Endometrial microvascular endothelial cells (primary cell): ENCODE measurements around the gene ADARB1. TPM values are rescaled to one million over a fixed set of nuclear protein-coding genes. Genes with fewer than 3 reads are reported as not detected.

Experiments used
- in situ Hi-C: cut with HindIII; loops from 2 replicates; pipeline ENCODE4 v1.10.0; 2017; ENCODE audit warnings: low sequenced_read_pairs, low pct_unique_long_range_greater_than_20kb; ENCODE audit errors: inconsistent ontology term
- total RNA-seq: library from RNA; depleted of rRNA; stranded (reverse); fragments of >200 nt; gene quantifications from one replicate; pipeline ENCODE4 v1.2.3, GENCODE V29; 2015; ENCODE audit errors: inconsistent ontology term

The ADARB1 gene
- total RNA-seq, 1 donor from 2014 or later = 21.0 TPM

GRCh38 chr21:45137612-45137937 lies 63.2 kb downstream of the ADARB1 start:
- in situ Hi-C loops = loop anchor here (25.0 kb wide), 1 partner anchor 200 kb away; the partner anchor contains the start of gene SLX9

- in situ Hi-C loops = loop anchor here (25.0 kb wide), 1 partner anchor 201 kb away; the partner anchor contains the start of gene SLX9
Observed at GRCh38 chr21:45138199-45139002, 64.0 kb downstream of the ADARB1 start.

GRCh38 chr21:45139003-45139360 lies 64.6 kb downstream of the ADARB1 start:
- in situ Hi-C loops = loop anchor here (25.0 kb wide), 1 partner anchor 202 kb away; the partner anchor contains the start of gene SLX9

- in situ Hi-C loops = loop anchor here (25.0 kb wide), 1 partner anchor 202 kb away; the partner anchor contains the start of gene SLX9
Observed at GRCh38 chr21:45139473-45139872, 65.1 kb downstream of the ADARB1 start.

GRCh38 chr21:45140346-45140940 lies 66.1 kb downstream of the ADARB1 start:
- in situ Hi-C loops = loop anchor here (25.0 kb wide), 1 partner anchor 203 kb away; the partner anchor contains the start of gene SLX9

- in situ Hi-C loops = loop anchor here (25.0 kb wide), 1 partner anchor 204 kb away; the partner anchor contains the start of gene SLX9
Observed at GRCh38 chr21:45140944-45141343, 66.6 kb downstream of the ADARB1 start.

- in situ Hi-C loops = loop anchor here (25.0 kb wide), 1 partner anchor 204 kb away; the partner anchor contains the start of gene SLX9
Observed at GRCh38 chr21:45141507-45141906, 67.1 kb downstream of the ADARB1 start.

GRCh38 chr21:45142469-45143308 lies 68.3 kb downstream of the ADARB1 start:
- in situ Hi-C loops = loop anchor here (25.0 kb wide), 1 partner anchor 205 kb away; the partner anchor contains the start of gene SLX9

GRCh38 chr21:45143855-45144254 lies 69.5 kb downstream of the ADARB1 start:
- in situ Hi-C loops = loop anchor here (25.0 kb wide), 1 partner anchor 207 kb away; the partner anchor contains the start of gene SLX9

GRCh38 chr21:45145146-45145545 lies 70.8 kb downstream of the ADARB1 start:
- in situ Hi-C loops = loop anchor here (25.0 kb wide), 1 partner anchor 208 kb away; the partner anchor contains the start of gene SLX9

GRCh38 chr21:45145846-45146245 lies 71.5 kb downstream of the ADARB1 start:
- in situ Hi-C loops = loop anchor here (25.0 kb wide), 1 partner anchor 209 kb away; the partner anchor contains the start of gene SLX9

GRCh38 chr21:45146306-45146705 lies 71.9 kb downstream of the ADARB1 start:
- in situ Hi-C loops = loop anchor here (25.0 kb wide), 1 partner anchor 209 kb away; the partner anchor contains the start of gene SLX9

GRCh38 chr21:45146801-45147200 lies 72.4 kb downstream of the ADARB1 start:
- in situ Hi-C loops = loop anchor here (25.0 kb wide), 1 partner anchor 210 kb away; the partner anchor contains the start of gene SLX9

GRCh38 chr21:45147473-45148315 lies 73.3 kb downstream of the ADARB1 start:
- in situ Hi-C loops = loop anchor here (25.0 kb wide), 1 partner anchor 210 kb away; the partner anchor contains the start of gene SLX9

- in situ Hi-C loops = loop anchor here (25.0 kb wide), 1 partner anchor 211 kb away; the partner anchor contains the start of gene SLX9
Observed at GRCh38 chr21:45148316-45148990, 74.1 kb downstream of the ADARB1 start.

GRCh38 chr21:45149021-45149420 lies 74.6 kb downstream of the ADARB1 start:
- in situ Hi-C loops = loop anchor here (25.0 kb wide), 1 partner anchor 212 kb away; the partner anchor contains the start of gene SLX9

- in situ Hi-C loops = no loop called here
Observed at GRCh38 chr21:45150638-45151131, 76.3 kb downstream of the ADARB1 start.
